ENCODE results near the gene PTRHD1.
"Not testable (repeated sequence)": the region's sequence is repeated elsewhere in the genome, so short reads cannot be mapped to it uniquely, and the experiment has no call there.

Gene PTRHD1, protein sequence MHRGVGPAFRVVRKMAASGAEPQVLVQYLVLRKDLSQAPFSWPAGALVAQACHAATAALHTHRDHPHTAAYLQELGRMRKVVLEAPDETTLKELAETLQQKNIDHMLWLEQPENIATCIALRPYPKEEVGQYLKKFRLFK

DNA sequence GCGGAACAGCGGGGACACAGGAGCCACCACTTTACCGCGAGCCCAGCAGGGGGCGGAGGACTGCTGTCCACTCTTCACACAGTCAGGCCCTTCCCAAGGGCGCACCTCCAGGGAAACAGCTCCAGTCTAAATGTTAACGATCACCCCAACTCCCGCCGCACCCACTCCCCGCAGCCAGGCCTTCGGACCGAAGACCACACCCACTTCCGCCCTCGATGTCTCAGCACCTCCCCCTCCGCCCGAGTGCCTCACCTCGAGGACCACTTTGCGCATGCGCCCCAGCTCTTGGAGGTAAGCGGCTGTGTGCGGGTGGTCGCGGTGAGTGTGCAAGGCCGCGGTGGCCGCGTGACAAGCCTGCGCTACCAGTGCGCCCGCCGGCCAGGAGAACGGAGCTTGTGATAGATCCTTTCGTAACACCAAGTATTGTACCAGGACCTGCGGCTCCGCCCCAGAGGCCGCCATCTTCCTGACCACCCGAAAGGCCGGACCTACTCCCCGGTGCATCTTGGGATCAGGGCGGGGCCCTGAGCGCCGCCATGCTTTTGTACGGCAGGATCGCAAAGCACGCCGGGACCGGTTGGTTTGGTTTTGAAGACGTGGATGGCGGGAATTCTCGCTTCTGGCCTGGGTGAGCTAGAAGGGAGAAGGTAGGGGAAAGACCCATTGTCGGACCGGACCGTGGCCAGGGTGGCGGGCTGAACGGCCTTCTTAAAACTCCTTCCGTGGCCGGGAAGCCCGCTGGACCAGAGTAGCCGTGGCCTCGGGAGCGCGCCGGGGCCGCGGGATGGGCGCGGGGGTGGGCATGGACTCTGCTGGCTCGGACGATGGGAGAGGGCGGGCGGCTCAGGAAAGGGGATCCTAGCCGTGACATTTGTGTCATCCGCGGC lies at the start of gene PTRHD1, which contains the start of gene CENPO:
TSS of gene PTRHD1 (minus strand) at position 518 of the 887 bp plus-strand sequence. CDS start at position 504, 14 bp downstream.
TSS of gene CENPO (plus strand) at position 552 of the 887 bp plus-strand sequence. CDS start 495 bp downstream, outside the sequence.
- DNase-seq = peak; percentile 92 to 96

DNA sequence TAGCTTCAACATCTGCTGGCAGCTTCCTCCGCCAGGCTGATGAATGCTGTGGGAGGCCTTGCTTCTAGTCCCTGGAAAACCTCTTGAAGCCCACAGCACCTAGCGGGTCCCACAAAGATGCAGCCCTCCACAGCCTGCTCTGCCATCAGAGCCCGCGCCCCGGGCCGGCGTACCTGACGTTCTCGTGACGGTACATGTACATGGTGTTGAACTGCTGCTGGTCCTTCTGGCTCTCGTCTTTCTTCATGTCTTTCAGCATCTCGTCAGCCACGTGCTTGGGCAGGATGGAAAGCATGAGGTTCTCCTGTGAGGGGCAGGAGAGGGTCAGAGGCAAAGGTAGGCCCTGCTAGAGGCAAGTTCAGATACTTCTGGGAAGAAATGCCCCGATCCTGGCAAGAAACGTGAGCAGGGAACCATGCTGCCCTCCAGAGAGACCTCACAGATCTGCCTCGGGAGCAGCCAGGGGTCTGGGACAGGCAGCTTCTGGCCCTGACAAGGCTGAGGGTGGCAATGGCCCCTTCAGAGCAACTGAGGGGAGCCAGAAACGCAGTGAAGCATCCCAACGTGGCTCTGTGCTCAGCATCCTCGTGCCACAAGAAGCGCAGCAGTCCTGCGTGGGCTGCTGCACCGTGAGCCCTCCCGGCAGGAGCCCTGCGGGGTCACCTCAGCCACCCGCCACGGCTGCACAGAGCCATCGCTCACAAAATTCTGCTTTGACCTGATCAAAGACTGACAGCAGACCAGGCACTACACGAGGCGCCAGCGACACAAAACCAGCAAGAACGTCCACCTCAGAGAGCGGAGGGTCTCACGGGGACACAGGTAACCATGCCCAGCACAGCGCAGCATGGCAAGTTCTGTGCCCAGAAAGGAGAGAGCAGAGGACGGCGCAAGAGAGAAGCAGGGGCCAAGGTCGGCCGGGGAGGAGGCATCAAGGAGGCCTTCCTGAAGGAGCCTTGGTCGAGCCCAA lies 49.2 kb upstream of the PTRHD1 start:
- DNase-seq = no peak

GRCh38 chr2:24840962-24841945 lies 48.1 kb upstream of the PTRHD1 start:
- DNase-seq = no peak

DNA sequence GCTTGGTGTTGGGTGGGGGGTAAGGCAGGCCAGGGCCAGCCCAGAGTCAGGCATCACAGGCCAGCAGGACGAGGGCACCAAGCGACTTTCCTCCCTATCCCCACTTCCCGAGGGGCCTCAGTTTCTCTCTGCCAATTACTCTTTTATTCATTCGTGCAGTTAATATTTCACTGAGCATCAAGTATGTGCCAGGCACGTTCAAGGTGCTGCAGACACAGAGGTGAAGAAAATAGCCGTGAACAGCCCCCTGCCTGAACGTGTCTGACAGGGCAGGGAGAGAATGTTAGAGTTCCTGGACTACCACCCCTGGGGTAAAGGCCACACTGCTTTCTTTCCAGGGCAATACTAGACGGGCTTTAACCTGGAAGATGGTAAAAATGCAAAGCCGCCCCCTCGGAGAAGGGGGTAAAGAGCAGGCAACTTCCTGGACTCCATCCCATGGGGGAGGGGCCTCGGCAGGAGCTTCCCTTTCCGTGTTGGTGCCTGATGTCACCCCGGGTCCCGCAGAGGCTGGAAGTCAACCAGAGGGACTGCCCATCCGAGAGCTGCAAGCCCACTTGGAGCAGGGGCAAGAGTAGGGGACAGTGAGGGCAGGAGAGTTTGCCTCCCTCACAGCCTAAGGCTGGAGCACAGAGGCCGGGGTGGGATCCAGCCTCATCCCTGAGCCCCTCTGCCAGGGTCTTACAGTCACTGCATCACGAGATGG lies 47.1 kb upstream of the PTRHD1 start:
- no peak for DNase-seq

DNA sequence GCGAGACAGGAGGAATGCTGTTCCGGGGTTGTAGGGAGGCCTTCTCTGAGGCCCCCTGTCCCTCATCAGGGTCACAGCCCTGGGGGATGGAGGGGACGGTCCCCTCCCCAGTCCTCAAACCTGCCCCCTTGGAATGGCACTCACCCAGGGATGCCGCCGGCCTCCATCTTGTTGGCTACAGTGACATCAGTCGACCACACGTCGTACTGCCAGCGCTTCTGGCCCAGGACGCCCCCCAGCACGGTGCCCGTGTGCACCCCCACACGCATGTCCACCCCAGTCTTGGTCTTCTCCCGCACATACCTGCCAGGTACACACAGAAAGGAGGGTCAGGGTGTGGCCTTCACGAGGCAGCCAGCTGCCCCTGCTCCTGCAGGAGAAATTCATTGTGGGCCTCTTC lies 46.5 kb upstream of the PTRHD1 start:
- DNase-seq = no peak

DNA sequence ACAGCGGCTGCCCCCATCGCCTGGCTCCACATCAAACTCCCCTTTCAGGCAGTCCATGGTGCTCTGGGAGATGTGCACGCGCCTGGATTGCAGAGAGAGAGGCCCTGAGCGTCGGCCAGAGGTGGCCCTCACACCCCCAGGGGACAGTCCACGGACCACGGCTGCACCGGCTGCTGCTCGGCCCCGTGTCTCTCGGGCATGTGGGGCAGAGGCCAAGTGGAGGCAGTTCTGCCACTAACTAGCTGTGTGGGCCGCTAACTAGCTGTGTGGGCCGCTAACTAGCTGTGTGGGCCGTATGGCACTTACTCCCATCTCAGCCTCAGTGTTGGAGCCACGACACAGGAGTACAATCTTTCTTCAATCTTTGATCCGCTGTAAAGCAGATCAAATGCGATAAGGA lies 45.4 kb upstream of the PTRHD1 start:
- no peak for DNase-seq

- no peak for DNase-seq
These were observed 44.9 kb upstream of the PTRHD1 start for GRCh38 chr2:24837996-24838513.

DNA sequence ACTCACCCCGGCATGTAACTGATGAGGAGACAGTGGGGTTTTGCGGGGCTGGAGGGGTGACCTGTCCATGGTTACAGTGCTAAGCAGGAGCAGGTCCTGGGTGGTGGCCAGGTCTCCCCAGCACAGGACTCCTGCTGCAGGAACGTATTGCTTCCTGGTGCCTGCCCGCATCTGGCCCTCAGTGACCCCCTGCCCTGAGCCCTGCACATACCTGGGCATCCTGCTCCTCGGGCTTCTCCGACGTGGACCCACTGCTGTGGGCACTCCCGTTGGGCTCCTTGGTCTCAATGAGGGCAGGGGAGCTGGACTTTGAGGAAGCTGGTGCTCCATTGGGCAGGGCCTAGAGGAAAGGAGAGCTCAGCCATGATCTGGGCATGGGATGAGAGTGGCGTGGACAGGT lies 43.5 kb upstream of the PTRHD1 start:
- DNase-seq = no peak

GRCh38 chr2:24836206-24836605 lies 43.0 kb upstream of the PTRHD1 start:
- no peak for DNase-seq

- DNase-seq = not testable (repeated sequence)
These were observed 42.2 kb upstream of the PTRHD1 start for GRCh38 chr2:24835411-24835810.

DNA sequence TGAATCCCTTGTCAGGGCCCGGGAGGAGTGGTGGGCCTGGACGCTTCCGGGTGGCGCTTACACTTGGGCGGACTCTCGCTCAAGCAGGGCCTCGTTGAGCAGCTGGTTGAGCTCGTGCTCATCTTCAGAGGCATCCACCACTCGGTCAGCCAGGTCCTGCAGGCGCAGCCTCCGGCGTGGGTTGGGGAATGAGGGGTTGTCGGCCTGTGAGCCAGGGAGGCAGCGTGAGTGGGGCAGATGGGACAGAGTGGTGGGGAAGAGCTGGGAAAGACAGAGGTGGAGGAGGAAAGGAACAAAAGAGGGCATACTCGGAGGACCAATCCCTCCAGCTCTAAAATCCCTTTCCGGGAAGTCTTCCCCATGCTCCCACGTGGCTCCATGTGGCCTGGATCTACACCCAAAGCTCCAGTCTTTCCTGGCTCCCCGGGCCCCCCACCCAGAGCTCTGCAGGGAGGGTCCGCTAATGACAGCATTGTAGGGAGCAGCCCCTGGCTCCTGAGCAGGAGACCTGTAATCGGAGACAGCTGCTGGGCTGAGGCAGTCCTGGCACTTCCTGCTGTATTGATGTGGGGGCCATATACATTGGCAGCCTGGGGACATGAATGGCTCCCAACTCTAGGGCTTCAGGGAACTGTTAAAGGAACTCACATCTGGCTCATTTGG lies 41.7 kb upstream of the PTRHD1 start:
- no peak for DNase-seq

- no peak for DNase-seq
These were observed 40.9 kb upstream of the PTRHD1 start for GRCh38 chr2:24833821-24834732.

DNA sequence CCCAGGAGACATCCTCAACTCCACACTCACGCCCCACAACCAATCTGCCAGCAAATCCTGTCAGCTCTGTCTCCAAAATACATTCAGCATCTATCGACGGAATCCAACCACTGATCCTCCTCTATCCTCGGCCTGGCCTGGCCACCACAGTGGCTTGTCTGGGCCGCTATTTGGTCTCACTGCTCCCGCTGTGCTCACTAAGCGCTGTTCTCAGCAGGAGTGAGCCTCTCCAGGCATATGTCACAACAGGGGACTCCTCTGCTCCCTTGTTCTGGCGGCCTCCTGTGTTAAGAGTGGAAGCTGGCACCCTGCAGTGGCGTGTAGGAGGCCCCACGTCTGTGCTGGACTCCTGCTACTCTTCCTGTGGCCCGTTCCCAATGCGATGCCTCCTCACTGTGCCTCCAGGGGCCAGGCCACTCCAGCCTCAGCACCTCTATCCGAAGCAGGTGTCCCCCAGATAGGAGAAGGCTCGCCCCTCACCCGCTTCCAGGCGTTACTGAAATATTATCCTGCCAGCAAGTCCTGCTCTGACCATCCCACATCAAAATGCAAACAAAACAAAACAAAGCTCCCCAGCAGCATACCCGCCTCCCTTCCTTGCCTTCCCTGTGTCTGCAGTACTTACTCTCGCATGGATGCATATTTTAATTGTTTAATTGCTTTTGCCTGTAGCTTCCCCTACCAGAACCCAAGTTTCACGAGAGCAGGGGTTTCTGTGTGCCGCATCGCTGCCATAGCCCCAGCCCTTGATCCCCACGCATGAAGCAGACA lies 39.9 kb upstream of the PTRHD1 start:
- DNase-seq = no peak

DNA sequence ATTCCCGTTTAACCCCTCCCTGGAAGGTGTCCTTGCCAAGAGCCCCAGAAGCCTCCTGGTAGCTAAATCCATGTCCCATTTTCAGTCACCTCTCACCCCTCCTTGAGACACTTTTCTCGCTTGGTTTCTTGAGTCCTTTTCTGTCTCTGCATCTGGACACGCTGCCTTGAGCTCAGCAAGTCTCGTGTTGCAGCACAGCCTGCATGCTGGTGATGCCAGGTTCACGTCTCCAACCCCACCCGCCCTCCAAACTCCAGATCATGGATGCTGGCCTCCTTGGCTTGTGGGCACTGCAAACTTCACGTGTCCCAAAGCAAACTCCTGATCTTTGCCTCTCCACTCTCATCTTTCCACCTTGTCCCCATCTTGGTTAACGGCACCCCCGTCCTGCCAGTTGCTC lies 39.3 kb upstream of the PTRHD1 start:
- no peak for DNase-seq

- DNase-seq = peak in 1 of 2 experiments; percentile 9
These were observed 38.9 kb upstream of the PTRHD1 start for GRCh38 chr2:24832073-24832461.

DNA sequence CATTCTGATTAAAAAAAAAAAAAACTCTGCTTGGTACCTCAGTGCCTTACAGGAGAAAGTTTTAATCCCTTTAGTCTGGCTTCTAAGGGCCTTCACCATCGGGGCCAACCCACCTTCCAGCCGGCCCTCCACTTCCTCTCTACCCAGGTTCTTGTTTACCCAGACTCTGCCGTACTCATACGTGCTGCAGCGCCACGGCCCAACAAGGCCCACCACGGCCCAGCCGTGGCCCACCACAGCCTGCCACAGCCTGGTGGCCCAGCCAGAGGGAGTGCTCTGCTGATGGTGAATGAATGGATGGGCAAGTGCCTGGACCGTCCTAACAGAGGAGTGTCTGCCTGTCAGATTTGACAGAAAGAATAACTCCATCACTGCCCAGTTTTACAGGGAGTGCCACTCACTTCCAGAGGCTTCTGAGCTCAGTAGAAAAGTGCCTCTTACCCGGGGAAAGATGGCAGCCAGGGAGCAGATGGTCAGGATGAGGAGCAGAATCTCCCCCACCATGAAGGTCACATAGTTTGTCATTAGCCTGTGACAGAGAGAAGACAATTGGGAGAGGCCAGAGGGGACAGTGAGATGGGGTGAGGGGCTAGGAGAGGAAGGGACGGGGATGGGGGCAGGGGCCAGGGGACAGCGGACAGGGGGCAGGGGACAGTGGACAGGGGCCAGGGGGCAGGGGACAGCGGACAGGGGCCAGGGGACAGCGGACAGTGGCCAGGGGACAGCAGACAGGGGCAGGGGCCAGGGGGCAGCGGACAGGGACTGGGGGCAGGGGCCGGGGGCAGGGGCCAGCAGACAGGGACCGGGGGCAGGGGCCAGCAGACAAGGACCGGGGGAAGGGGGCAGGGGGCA lies 38.3 kb upstream of the PTRHD1 start:
- DNase-seq = no peak

GRCh38 chr2:24830786-24831185 lies 37.6 kb upstream of the PTRHD1 start:
- no peak for DNase-seq

Measured in SHP77 (cell line).